K562 (cell line): Measurements from ENCODE around the gene TRAF7. TPM values are rescaled to one million over a fixed set of nuclear protein-coding genes. Genes with fewer than 3 reads are reported as not detected.

Experiments
- COPS2 ChIP-seq: fragments of 450-650 bp; conservative IDR thresholded peaks from 2 replicates; pipeline ENCODE4 v1.6.1; 2016; ENCODE audit warnings: mild to moderate bottlenecking, moderate library complexity
- DEAF1 ChIP-seq: fragments of 450-650 bp; formaldehyde crosslinking; IDR thresholded peaks from 2 replicates; pipeline ENCODE4 v1.4.0; 2020; ENCODE audit warnings: mild to moderate bottlenecking, moderate library complexity
- ELF1 ChIP-seq: fragments of 200-800 bp; sonication (Bioruptor generic); IDR thresholded peaks from 2 replicates; pipeline ENCODE4 v1.6.1; 2016; ENCODE audit warnings: missing genetic modification characterization, missing compliant biosample characterization
- FOXP4 ChIP-seq: sonication (generic); formaldehyde crosslinking; IDR thresholded peaks from 2 replicates; pipeline ENCODE4 v1.8.0; 2022; ENCODE audit warnings: mild to moderate bottlenecking, missing genetic modification reagents, borderline replicate concordance
- HDGF ChIP-seq: fragments of 450-650 bp; IDR thresholded peaks from 2 replicates; pipeline ENCODE4 v1.6.1; 2016
- HMG20A ChIP-seq: fragments of 450-650 bp; formaldehyde crosslinking; conservative IDR thresholded peaks from 2 replicates; pipeline ENCODE4 v1.4.0; 2020; ENCODE audit warnings: mild to moderate bottlenecking, mixed read lengths
- KAT2B ChIP-seq: IDR thresholded peaks from one replicate; pipeline ENCODE4 v1.6.1; 2012; ENCODE audit warnings: low read depth, mild to moderate bottlenecking, control low read depth, inconsistent platforms, low read length, moderate library complexity
- L3MBTL2 ChIP-seq: fragments of 450-650 bp; IDR thresholded peaks from 2 replicates; pipeline ENCODE4 v1.6.1; 2016; ENCODE audit warnings: mild to moderate bottlenecking, moderate library complexity
- NCOA6 ChIP-seq: fragments of 450-650 bp; IDR thresholded peaks from 2 replicates; pipeline ENCODE4 v1.6.1; 2017; ENCODE audit warnings: mild to moderate bottlenecking
- NFRKB ChIP-seq: fragments of 450-650 bp; IDR thresholded peaks from 2 replicates; pipeline ENCODE4 v1.6.1; 2016; ENCODE audit warnings: low read depth
- PHB2 ChIP-seq: fragments of 450-650 bp; IDR thresholded peaks from 2 replicates; pipeline ENCODE4 v1.6.1; 2017; ENCODE audit warnings: low read depth
- PML ChIP-seq: IDR thresholded peaks from 2 replicates; pipeline ENCODE4 v1.6.1; 2012; ENCODE audit warnings: low read length, inconsistent platforms
- SUPT5H ChIP-seq: fragments of 450-650 bp; IDR thresholded peaks from 2 replicates; pipeline ENCODE4 v1.6.1; 2016
- TAF7 ChIP-seq: fragments of 450-650 bp; IDR thresholded peaks from 2 replicates; pipeline ENCODE4 v1.6.1; 2016; ENCODE audit warnings: missing genetic modification characterization, missing compliant biosample characterization
- TOE1 ChIP-seq, 2 experiments: fragments of 450-650 bp in 1 of 2; sonication (generic) in 1 of 2; formaldehyde crosslinking in 1 of 2; IDR thresholded peaks; 2 replicates each; pipeline versions ENCODE4 v1.7.1 to v1.8.0; 2016 to 2022; ENCODE audit warnings: borderline replicate concordance in 2 of 2, mild to moderate bottlenecking in 2 of 2, antibody characterized with exemption in 1 of 2, inconsistent platforms in 1 of 2, low read depth in 1 of 2, missing genetic modification reagents in 1 of 2, moderate library complexity in 1 of 2
- TRIM24 ChIP-seq, 2 experiments: fragments of 450-650 bp; IDR thresholded peaks; 2 replicates each; pipeline ENCODE4 v1.6.1; 2016
- TRIM25 ChIP-seq: fragments of 450-650 bp; IDR thresholded peaks from 2 replicates; pipeline ENCODE4 v1.7.0; 2016; ENCODE audit warnings: borderline replicate concordance
- XRCC4 ChIP-seq: IDR thresholded peaks from one replicate; pipeline ENCODE4 v1.6.1; 2011; ENCODE audit not compliant: insufficient read depth, insufficient read length; ENCODE audit errors: extremely low read depth
- ZC3H4 ChIP-seq: sonication (generic); formaldehyde crosslinking; IDR thresholded peaks from 2 replicates; pipeline ENCODE4 v1.9.0; 2021; ENCODE audit warnings: missing genetic modification reagents, borderline replicate concordance
- ZNF3 ChIP-seq: fragments of 250-450 bp; sonication (Bioruptor Pico); IDR thresholded peaks from 2 replicates; pipeline ENCODE4 v1.5.0; 2021; ENCODE audit warnings: mild to moderate bottlenecking, moderate library complexity
- ZNF584 ChIP-seq: fragments of 200-800 bp; sonication (Bioruptor generic); IDR thresholded peaks from 2 replicates; pipeline ENCODE4 v1.6.1; 2016; ENCODE audit warnings: low read depth, mild to moderate bottlenecking, missing genetic modification characterization, missing compliant biosample characterization
- polyA plus RNA-seq, 8 experiments: library from polyadenylated mRNA; depleted of rRNA in 4 of 8; stranded (reverse) in 5 of 8; unstranded in 3 of 8; fragments of >200 nt; fragmentation: Nextera tagmentation in 2 of 8; fragmentation: Illumina TruSeq in 1 of 8; extraction: Ambion mirVana in 2 of 8; extraction: Trizol in 1 of 8; gene quantifications; 2 replicates each; pipeline versions ENCODE4 v1.2.1 to v1.2.3, GENCODE V29; 2011 to 2014; ENCODE audit warnings: inconsistent platforms in 1 of 8, missing spikeins in 1 of 8
- total RNA-seq, 7 experiments: library from RNA; depleted of rRNA in 6 of 7; stranded (reverse); fragments of >200 nt in 6 of 7; fragmentation: Illumina TruSeq in 2 of 7; extraction: Trizol in 2 of 7; gene quantifications; 2 replicates each; pipeline versions ENCODE4 v1.2.1 to v1.2.3, GENCODE V29; 2011 to 2021; ENCODE audit warnings: low replicate concordance in 1 of 7
- TF ChIP-seq, protein P1 (sequence below): fragments of 450-650 bp; formaldehyde crosslinking; IDR thresholded peaks from 2 replicates; pipeline ENCODE4 v1.4.0; 2020; ENCODE audit warnings: mild to moderate bottlenecking, moderate library complexity

TRAF7 gene
- total and polyA plus RNA-seq, 9 of the 15 experiments (the other 6 are each of a cell fraction or from before 2014, with no cell fraction given): 1.1 to 113 (median 41.6) TPM

GRCh38 chr16:2155091-2155950 is at the start of gene TRAF7 (continued):
- no peak for TF ChIP-seq PHB2
- 0 out of 2 replicates have a peak, but pooled peaks have one; percentile 54 for TF ChIP-seq FOXP4
- no peak for TF ChIP-seq KAT2B
- peak; percentile 99 for TF ChIP-seq PML
- no peak for TF ChIP-seq HDGF
- no peak; the same call in 1 of the 2 replicates for TF ChIP-seq NFRKB
- no peak for TF ChIP-seq ZNF3
- TF ChIP-seq TRIM25: no peak
- no peak for TF ChIP-seq XRCC4
- peak; percentile 51; the same call in 1 of the 2 replicates for TF ChIP-seq TOE1 (IDR thresholded peaks at IDR 0.05; ENCODE audit: borderline replicate concordance)
- no peak for TF ChIP-seq TOE1 (CRISPR knock-in tag; IDR thresholded peaks at IDR 0.05; ENCODE audit: borderline replicate concordance, low read depth)
- TF ChIP-seq TAF7 (tag): peak; percentile 96
- no peak for TF ChIP-seq NCOA6
- TF ChIP-seq, protein P1, sequence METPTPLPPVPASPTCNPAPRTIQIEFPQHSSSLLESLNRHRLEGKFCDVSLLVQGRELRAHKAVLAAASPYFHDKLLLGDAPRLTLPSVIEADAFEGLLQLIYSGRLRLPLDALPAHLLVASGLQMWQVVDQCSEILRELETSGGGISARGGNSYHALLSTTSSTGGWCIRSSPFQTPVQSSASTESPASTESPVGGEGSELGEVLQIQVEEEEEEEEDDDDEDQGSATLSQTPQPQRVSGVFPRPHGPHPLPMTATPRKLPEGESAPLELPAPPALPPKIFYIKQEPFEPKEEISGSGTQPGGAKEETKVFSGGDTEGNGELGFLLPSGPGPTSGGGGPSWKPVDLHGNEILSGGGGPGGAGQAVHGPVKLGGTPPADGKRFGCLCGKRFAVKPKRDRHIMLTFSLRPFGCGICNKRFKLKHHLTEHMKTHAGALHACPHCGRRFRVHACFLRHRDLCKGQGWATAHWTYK (CRISPR knock-in tag): peak; percentile 59
- no peak for TF ChIP-seq ZC3H4 (CRISPR knock-in tag)
- TF ChIP-seq COPS2: no peak
- no peak for TF ChIP-seq TRIM24 (IDR thresholded peaks at IDR 0.05)
- TF ChIP-seq DEAF1 (CRISPR knock-in tag): no peak
- TF ChIP-seq SUPT5H: peak; percentile 100
- no peak for TF ChIP-seq HMG20A (CRISPR knock-in tag)
- TF ChIP-seq ELF1: peak; percentile 99
- no peak; the same call in 1 of the 2 replicates for TF ChIP-seq ZNF584 (CRISPR knock-in tag)
- TF ChIP-seq L3MBTL2: peak; percentile 83
